Kidney capillary endothelial cell (primary cell): ENCODE measurements around the gene SCARF2.
A peak's percentile ranks its signal among the peaks of the same experiment; 100 is the strongest.

Experiments
- DNase-seq: peaks from one replicate; pipeline ENCODE4 v3.0.0-alpha.2; 2018; ENCODE audit warnings: low spot score

SCARF2 gene

DNA sequence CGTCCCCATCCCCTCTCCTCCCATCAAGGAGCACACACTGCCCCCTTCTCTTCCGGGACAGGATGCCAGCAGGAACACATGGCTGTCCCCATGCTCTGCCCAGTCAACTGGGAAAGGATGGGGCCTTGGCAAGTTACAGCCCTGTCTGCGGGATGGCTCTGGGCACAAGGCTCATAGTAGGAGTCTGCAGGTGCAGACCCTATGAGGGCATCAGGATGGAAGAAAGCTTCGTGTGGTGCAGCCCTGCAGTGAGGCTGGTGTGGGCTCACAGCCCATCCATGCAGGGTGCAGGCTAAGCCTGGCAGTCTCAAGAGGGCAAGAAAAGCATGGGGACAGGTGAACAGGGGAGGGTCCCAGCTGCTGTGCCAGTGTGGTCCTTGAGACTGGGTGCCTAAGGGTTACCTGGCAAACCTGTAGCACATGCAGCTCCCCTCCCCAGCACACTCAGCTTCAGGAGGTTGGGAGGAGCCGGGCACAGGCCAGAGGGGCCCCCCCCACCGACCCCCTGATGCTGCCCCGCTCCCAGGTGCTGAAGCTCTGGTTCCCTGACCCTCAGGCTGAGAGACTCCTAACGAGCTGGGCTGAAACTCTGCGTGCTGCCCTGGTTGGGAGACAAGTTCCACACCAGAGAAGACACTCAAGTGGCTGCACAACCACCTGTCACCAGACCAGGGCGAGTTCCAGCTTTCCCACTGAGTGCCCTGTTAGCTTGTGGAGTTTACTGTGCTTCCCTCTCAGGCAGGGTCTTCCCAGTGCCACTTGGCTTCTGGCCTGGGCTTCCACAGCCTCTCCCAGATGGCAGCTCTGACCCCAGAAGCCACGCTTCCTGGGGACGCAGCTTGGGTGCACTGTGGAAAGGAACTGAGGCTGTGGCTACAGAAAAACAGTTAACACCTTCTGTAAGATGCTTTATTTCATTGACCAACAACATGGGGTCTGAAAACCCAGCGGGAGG is 3.3 kb upstream of the SCARF2 start:
- no peak for DNase-seq

DNA sequence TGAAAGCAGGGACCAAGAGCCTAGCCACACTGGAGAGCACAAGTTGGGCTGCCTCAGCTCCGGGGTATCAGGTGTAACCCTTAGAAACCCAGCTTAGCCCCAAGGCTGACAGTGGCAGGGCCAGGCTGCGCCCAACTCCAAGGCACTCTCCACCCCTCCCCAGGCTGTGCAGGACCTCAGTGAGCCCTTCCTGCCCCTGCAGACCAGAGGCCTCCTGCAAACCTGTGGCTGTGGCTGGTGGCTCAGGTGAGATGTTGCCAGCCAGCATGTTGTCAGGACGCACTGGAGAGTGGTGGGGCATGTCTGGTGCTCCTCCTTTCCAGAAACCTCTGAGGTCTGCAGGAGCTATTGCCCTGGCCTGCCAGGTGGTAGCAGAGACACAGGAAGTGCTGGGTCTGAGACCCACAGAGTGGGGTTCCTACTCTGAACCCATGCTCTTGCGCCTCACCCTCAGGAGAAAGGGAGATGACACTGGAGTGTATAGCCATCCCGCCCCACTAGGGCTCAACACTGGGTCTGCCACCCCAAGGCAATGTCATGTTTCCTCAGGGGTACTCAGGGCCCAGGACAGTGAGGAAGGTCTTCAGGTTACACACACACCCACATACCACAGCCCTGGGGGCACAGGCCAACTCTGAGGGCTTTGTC is 2.4 kb upstream of the SCARF2 start:
- no peak for DNase-seq

DNA sequence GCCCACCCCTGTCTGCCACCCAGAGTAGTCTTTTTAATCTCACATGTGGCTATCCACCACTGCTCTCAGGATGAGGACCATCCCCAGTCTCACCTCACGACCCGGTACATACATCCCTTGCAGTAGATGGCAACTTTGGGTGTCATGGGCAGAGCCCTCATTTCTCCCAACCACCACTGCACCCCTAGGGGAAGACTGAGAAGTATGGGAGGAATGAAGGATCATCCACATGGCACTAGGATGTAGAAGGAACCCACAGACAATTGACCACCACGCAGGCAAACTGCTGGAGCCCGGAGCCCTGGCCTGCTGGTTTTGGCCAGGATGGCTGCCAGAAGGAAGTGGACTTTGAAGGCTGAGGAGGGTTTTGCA is 1.9 kb upstream of the SCARF2 start:
- DNase-seq = no peak

DNA sequence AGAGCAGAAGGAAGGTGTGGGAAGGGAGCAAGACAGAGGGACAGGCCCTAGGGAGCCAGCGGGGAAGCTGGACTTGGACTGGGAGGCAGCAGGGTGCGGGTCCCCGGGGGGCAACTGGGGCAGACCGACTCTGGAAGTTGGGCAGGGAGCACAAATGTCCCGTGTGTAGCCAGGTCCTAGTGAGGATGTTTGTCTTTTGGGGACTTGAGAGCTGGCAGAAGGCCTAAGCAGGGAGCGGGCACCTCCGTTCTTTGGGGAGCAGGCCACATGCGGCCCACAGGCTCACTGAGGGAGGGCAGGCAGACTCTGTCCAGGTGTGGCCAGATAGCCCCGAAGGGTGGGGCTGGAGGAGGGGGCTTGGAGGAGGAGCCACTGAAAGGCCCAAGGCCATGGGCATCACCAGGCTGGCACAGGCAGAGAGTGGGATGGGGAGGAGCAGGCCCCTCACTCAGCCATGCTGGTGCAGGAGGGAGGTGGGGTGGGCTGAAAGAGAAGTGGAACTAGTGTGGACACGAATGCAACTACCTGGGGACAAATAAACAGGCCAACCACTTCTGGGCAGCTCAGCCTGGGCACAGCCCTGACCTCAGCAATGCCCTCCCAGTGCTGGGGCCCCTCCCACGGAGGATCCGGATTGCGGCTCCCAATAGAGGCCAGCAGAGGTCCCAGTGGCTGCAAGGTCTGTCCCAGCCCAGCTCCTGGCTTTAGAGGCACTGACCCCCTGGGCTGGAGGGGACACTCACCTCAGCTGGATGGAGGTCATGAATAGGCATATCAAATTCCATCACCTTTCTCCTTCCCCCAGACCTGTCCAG is 1.3 kb upstream of the SCARF2 start:
- DNase-seq = no peak

DNA sequence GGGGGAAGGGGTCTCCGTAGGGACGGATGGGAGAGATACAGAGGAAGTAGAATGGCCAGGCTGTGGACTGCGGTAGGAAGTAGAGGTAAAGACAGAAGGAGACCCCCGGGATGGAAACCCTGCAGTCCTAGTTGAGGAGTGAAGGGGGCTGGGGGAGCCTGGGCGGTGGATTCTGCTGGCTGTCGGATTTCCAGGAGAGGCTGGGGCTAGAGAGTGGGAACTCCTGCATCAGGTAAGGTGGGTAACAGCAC is 727 bp upstream of the SCARF2 start:
- DNase-seq = no peak

DNA sequence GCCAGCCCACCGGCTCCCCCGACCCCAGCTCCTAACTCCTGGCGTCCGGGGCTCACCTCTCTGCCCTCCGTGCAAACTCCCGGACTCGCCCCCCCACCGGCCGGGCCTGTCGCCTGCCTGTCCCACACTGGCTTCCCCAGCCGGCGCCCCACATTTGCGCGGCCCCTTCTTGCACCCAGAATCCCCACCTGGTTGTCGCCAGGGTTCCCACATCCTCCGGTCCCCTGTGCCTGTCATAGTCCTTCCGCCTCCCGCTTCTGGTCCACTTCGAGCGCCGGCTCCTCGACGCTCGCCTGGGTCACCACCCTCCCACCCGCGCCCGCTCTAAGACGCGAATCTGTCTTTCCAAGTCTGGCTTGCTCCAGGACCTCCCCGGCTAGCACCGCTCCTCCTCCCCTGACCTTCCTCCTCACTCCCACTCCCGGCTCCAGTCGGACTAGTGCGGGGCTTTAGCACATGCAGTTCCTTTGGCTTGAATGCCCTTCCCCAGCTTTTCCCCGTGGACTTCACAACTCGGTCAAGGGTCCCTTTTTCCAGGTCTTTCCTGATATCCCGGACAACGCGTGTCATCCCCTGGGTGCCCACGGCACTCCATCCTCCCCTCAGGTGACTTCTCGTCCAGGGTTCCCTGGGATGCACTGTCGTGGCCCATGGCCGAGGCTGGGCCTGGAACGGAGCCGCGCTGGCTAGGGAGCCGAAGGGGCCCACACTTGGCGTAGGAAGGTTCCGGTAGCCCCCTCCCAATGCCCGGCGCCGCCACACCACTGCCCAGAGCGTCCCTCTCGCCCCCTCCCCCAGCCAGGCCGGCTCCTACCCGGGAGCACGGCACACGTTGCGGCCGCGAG is 635 bp downstream of the SCARF2 start:
- no peak for DNase-seq

DNA sequence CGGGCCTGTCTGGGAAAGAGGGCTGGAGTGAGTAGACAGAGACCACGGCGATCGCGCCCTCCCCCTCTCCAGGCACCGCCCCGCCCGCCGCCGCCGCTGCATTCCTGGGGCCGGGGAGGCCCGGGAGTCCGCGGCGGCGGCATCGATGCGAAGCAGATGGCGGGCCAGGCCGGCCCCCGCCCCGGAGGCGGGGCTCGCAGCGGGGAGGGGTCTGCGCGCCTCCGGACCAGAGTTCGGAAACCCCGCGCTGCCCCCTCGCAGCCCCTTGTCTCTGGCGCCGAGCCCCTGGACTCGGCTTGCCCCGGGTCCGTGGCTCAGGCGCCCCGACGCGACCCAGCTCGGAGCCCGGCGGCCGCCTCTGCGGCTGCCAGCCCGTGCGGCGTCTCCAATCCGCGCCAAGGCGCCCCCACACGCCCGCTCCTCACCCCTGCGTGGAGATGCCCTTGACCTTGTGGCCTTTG is 1.3 kb downstream of the SCARF2 start:
- no peak for DNase-seq

DNA sequence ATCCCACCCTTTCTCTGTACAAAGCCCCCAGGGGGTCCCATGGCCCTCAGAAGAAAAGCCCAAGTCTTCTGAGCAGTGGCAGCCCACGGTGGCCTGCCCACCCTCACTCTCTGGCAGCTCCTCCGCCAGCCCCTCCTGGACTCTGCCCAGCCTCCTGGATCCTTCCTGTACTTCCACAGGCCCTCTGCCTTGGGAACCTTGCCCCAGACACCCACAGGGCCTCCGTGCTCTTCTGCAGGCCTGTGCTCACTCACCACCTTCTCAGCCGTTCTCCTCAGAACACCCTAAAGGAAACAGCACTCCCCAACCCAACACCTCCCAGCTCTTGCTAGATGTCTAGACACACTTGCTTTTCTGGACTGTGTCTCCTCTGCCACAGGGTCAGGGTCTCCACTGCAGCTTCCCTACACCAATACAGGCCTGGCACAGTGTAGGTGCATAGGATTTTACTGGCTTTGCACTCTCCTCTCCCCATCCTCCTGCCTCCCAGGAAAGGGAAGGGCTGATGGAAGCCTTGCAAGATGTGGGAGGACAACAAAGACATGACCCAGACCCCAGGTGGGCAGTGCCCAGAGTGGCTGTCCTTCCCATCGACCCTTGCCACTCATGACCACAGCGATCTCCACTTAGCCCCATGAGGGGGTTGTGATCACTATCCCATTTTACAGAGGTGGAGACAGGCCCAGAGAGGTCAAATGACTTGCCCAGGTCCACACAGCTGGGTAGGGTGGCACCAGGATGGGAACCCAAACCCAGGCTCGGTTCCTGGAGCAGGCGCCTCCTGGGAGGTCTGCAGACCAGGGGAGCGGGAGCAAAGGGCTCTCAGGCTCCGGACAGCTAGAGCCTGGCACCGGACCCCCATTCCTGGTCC is 2.0 kb downstream of the SCARF2 start:
- DNase-seq = no peak

DNA sequence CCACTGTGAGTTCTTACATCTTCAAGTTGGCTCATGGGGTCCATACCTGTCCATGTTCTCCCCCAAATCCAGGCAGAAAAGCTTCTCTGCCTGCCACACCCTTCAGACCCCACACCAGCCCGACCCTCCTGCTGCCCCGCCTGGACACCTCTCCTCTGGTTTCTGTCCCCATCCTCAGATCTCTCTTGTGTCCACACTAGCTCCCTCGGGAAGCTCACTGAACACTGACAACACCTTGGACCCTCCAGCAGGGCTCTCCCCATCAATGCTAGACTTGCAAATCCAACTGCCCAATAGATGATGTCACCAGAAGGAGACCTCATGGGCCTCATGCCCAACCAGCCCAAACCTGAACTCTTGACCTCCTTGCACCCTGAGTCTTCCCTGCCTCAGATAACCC is 2.9 kb downstream of the SCARF2 start:
- no peak for DNase-seq

DNA sequence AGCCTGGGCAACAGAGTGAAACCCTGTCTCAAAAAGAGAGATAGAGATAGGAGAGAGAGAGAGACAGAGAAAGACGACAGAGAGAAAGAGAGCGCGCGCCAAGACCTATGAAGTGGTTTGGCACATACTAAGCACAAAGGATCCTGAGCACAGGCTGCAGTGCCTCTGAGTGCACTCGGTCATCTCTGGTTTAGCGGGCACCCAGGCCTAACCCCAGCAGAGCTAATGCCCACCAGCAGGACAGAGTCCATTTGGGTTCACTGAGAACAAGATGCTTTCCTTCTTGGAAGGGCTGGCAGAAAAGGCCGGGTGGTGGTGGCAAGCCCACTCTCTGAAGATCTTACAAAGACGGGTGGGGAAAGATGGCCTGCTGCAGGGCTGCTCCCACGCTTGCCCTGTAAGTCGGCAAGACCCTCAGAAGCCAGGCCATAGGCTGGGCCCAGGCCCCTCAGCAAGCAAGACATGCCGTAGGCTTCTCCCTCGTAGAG is 3.3 kb downstream of the SCARF2 start:
- no peak for DNase-seq

DNA sequence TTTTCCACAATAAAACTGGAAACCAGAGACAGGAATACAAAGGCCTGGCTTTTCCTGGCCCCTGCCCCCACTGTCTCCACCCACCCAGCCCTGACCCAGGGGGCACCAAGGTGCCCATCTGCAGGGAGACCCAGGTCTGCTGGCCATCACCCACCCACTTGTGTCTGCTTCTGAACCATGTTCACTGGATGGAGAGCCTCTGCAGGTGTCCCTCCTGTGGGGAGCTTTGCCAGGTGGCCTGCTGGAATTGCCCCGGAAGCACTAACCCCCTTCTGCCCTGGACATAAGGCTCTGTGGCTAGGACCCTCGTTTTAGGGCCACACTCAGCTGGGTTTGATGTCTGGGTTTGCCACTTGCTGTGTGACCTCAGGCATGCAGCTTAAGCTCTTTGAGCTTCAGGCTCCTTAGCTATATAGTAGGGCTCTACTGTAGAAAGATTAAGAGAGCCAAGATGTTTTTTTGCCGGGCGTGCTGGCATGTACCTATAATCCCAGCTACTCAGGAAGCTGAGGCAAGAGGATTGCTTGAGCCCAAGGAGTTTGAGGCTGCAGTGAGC is 3.9 kb downstream of the SCARF2 start:
- DNase-seq = no peak

DNA sequence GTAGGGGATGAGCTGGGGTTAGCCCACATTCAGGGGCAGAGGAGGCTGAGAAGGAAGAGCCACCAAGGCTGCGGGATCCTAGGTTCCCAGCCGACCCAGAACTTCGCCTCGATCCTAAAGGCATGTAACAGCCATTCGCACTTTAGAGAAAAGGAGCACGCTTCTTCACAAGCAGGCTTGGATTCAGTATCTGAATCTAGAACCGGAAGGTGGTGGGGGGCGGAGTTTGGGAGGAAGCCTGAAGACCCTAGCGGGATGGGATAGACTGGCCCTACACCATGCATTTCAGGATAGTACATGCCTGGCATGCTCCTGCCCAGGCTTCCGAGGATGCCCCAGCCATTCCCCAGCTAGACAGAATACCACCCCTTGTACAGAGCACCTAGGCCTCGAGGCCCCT is 4.4 kb downstream of the SCARF2 start:
- no peak for DNase-seq

DNA sequence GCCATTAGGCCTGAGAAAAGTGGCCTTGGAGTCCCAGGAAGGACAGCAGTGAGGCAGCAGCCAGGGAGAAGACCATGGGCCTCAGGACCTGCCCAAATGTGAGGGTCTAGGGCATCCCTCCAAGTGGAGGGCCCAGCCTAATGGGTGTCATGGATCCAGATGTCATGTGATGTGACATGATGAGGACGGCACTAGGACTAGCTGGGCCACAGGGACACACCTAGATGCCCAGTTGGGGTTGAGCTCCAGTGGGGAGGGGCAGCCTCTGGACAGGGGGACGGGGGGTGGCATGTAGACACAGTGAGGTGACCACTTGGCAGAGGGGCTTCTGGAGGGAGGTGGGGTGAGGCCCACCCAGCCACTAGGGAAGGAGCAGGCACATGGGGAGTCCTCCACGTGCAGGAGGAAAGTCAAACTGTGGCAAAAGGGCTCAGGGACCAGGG is 5.4 kb downstream of the SCARF2 start:
- DNase-seq = no peak

DNA sequence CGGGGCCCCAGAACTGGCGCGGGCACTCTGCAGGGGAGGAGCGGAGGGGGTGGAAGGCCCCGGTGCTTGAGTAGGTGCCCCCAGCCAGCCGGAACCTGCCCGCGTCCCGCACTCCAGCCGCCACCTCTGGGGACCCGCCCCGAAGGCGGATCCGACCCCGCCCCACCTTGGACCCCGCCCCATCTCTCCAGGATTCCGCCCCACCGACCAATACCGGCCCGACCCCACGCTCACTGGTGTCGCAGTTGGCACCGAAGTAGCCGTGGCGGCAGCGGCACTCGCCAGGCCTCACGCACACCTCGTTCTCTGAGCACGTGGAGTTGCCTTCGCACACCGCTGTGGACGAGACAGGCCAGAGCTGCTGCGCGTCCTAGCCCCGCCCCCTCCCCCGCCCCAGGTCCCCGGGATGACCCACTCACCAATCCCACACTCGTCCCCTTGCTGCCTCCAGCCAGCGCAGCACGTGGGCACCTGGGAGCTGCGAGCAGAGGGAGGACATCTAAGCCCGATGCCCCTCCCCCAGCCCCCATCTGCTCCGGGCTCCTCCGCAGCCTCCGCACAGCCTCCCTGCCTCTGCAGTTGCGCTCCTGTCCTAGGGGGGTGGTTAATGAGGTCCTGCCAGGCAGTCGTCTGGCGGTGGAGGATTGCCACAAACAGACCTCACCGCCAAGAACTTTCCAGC is 6.0 kb downstream of the SCARF2 start:
- no peak for DNase-seq

DNA sequence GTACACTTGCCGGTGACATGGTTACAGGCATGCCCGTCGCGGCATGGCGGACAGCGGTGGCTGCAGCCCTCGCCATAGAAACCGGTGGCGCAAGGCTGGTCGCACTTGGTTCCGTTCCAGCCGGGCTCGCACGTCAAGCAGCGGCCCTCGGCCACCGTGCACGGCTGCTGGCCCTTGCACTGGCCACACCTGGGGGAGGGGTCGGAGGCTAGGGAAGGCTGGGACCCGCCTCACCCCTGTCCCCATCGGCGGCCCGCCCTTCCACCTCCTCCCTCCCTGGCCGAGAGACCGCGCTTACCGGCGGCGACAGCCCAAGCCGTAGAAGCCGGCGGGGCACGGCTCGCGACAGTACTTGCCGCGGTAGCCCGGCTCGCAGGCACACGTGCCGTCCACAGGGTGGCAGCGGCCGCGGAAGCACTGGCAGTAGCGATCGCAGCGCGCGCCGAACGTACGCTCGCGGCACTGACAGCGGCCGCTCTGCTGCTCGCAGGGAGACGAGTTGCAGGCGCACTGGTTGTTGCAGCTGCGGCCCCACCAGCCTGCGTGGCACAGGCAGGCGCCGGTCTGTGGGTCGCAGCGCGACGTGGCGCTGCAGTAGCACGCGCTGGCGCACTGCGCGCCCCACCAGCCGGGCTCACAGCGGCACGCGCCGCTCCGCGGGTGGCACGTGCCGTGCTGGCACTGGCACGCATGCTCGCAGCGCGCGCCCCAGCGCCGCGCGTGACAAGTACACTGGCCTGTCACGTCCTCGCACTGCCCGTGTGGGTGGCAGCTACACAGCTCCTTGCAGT is 6.7 kb downstream of the SCARF2 start:
- DNase-seq = peak; percentile 51

DNA sequence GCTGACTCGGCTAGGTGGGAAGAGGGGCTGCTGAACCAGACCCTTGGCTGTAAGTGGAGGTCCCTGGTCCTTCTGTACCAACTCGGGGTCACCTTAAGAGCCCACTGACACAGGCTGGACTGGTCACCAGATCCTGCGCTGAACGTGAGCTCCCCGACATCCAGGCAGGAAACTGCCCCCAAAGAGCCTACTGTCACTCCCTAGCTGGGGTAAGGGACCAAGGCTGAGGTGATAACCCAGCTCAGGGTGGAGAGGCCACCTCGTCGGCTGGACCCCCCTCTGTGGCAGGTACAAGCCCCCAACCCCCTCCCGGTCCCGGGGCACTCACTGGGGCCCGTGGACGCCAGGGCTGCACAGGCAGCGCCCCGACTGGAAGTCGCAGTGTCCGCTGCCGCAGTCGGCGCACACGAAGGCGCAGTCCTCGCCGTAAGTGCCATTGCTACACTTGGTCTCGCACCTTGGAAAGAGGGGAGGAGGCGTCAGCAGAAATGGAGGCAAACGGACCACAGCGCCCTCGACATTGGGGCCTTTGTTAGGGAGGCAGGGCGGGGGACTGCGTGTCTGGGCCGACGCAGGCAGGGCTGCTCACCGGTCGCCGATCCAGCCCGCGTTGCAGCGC is 7.4 kb downstream of the SCARF2 start:
- no peak for DNase-seq

DNA sequence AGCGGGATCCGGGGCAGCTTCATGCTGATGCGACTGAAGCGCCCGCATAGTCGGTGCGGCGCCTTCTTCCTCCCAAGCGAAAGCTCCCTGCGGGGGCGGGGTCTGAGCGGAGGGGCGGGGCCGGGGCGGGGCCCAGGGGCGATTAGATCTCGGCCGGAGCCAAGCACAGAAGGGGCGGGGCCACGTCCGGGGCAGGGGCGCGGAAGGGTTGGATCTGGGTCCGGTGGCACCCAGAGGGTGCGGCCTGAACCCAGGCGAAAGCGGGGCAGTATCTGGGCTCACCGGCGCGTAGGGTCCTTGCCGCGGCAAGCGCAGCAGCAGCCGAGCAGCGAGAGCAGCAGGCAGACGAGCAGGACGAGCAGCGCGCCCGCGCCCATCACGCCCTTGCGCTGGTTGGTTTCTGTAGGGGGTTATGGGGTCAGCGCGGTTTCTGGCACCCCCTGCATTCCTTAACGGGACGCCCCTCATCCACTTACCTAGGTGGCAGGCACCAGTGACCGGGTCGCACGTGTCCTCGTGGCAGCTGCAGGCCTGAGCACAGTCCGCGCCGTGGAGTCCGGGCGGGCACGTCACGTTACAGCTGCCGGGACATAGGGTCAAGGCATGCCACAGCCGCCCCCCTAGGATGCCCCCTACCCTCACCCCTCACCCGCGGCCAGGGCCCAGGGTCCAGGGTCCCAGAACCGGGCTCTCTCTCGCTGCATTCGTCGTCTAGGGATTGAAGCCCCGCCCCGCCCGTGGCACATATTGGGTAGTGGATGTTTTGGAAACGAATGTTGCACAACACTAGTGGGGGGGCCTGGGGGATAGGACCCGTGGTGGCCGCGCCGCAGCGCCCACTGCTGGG is 8.1 kb downstream of the SCARF2 start:
- peak; percentile 21 for DNase-seq
